ENCODE data around the gene ALG9. TPM values are rescaled to one million over a fixed set of nuclear protein-coding genes. Genes with fewer than 3 reads are reported as not detected.

ALG9 gene
- total RNA-seq, 2 donors from 2014 or later, result 24.0 to 40.5 TPM

DNA sequence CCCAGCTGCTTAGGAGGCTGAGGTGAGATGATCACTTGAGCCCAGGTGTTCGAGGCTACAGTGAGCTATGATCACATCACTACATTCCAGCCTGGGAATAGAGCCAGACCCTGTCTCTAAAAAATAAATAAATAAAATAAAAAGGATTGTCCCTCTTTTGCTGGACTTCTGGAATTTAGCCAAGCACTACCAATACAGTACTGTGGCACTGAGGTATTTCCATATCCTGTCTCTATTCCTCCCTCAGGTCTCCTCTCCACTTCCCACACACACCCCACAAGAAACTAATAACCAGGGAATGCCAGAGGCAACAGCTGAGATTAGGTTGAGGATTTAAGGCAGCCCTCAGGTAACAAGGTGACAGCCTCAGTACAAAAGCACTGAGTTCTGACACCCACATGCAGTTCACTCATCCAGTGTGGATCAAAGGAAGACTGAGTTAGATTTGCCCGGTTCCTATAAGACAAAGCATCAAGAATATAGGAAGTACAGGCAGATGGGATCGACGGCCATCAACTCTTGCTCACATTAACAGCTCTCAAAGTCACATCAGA, 100.7 kb downstream of the ALG9 start:
- no peak for DNase-seq (ENCODE audit: low spot score in 2 of 2)
- ATAC-seq, result no peak
- H3K27ac Mint-ChIP-seq, result no peak overlapping the region
- peaks cover 0 to 7% of the 10 kb centered on the region in 2 donors for H3K36me3 Mint-ChIP-seq
- no peaks in the 10 kb centered on the region for H3K9me3 Mint-ChIP-seq

DNA sequence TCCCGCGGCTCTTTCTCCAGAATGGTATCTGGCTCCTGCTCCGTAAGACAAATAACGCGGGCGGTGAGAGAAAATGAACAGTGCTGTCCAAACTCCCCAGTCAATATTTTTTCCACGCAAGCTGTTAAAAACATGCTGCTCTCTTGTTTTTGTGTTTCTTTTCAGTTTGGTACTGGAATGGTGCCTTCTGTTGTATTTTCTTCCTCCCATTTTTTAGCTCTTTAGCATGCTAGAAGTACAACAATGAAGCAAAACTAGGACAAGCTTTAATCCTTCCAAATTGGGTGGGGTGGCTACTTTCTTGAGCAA, 104.6 kb downstream of the ALG9 start:
- no peaks in the 10 kb centered on the region for H3K9me3 Mint-ChIP-seq
- peaks cover 24 to 28% of the 10 kb centered on the region in 2 donors for H3K36me3 Mint-ChIP-seq
- DNase-seq (ENCODE audit: low spot score in 2 of 2) (no peak), ATAC-seq (peak; percentile 2 to 13)
- peak overlapping the region; percentile 92 to 99 for H3K27ac Mint-ChIP-seq

DNA sequence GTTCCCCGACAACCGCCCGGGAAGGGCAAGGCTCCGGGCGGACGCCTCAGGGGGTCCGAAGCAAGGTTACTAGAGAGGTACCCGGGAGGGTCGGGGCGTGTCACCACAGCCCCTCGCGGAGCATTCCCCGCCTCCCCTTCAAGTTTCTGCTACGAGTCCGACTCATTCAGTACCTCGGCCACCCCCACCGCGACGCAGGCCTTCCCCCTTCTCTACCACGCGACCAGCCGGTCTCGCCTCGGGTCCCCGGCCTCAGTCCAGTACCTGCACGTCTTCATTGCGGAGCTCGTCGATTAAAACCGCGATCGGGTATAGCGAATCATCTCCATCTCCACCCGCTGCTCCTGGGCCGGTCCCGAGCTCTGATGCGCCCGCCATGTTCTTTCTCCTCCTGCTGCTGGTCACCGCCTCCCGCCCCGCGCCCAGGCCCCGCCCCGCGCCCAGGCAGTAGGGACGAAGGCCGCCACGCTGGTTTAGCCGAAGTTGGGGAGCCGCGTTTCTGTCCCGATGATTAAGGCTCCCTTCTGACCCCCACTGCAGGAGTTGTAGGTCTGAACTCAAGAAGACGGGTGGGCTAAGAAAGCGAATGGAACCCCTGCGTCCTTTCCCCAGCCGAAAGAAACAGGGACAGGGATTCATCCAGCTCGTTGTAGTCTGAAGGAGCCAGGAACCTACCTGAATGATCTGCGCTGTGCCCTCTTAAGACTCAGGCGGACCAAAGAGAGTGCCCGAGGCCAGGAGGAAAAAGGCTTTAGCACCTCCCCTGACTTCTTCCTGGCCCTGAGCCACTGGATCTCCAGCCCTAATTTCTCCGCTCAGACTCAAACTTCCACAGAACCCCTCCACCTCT, 105.2 kb downstream of the ALG9 start, which contains the start of gene PPP2R1B:
PPP2R1B (minus strand) TSS at position 406 of the 850 bp plus-strand sequence; CDS start at position 378, 28 bp downstream.
- peaks cover 24 to 28% of the 10 kb centered on the region in 2 donors for H3K36me3 Mint-ChIP-seq
- peak within 1 kb of the TSS; percentile 92 to 99 for H3K27ac Mint-ChIP-seq
- ATAC-seq (peak; percentile 96), DNase-seq (ENCODE audit: low spot score in 2 of 2) (peak; percentile 75 to 83)
- no peaks in the 10 kb centered on the region for H3K9me3 Mint-ChIP-seq

DNA sequence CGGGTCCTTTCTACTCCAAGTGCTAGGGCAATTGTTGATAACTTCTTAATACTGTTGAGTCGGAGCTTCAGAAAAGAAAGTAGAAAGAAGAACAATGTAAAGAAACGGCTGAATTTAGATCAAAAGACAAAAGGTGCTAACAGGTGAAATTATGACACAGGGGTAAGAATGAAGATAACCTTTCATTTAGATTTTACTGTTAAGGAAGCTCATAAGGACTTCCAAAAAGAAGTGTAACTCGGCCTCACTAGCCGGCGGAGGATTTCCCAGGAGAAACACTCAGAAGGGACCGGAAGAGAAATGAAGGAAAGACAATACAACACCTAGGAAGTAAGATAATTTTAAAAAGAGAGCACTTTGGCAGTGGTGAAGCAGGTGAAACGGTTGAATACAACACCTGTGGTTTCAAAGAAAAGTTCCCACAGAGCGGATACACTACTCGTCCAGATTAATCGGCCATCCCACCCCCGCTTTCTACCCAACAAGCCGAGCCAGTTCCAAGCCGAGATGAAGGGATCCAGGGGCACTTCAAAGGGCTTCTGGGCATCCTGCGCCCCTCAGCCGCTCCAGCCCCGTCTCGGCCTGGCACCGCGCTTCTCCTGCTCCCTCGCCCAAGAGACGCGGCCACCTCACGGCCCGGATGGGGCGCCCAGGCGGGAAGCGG, 105.9 kb downstream of the ALG9 start:
- H3K36me3 Mint-ChIP-seq, result peaks cover 24 to 28% of the 10 kb centered on the region in 2 donors
- H3K27ac Mint-ChIP-seq, result peak overlapping the region; percentile 92 to 99
- H3K9me3 Mint-ChIP-seq, result no peaks in the 10 kb centered on the region
- no peak for ATAC-seq
- peak in 1 of 2 donors; percentile 59 for DNase-seq (ENCODE audit: low spot score in 2 of 2)

DNA sequence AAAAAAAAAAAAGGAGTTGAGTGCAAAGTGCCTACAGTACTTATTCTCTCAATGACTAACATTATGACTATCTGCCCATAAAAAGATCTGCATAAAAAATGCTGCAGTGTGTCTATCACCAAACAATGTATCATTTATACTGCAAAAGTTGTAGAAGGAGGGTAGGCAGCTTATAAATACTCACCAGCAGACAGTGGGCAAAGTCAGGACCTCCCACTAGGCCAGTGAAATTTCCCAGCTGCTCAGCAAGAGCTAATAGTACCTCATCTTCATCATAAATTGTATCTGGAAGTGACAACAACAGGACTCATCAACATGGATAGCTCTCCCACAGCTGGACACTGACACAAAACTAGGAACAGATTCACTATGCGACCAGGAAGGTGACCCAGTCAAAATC, 106.8 kb downstream of the ALG9 start:
- ATAC-seq, result no peak
- peak overlapping the region in 1 of 2 donors; percentile 92 for H3K27ac Mint-ChIP-seq
- no peaks in the 10 kb centered on the region for H3K9me3 Mint-ChIP-seq
- DNase-seq (ENCODE audit: low spot score in 2 of 2), result no peak
- peaks cover 24 to 28% of the 10 kb centered on the region in 2 donors for H3K36me3 Mint-ChIP-seq

DNA sequence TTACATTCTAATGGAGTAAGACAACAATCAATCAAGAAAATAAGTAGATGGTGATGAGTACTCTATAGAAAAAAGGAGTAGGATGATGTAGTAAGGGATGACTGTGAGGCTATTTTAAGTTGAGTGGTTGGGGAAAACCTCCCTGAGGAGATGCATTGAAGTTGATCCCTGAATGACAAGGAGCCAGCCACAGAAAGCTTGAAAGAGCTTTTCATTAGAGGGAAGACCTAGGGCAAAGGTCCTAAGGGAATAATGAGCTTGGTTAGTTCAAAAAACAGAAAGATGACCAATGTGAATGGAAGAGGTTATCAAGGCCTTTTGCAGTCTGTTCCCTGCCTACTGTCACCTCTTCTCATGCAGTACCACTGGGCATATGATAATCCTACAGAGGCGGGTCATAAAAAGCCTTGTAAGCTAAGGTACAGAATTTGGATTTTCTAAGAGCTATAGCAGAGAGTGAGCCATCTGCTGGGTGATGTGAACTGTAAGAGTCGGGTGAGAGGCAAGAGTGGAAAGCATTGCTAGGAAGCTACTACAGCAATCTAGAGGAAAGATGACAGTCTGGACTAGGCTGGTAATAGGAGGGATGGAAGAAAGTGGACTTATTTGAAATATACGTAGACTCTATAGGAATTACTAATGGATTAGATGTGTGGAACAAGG, 108.3 kb downstream of the ALG9 start:
- Mint-ChIP-seq H3K36me3 (peaks cover 25 to 28% of the 10 kb centered on the region in 2 donors), H3K27ac (no peak overlapping the region), H3K9me3 (no peaks in the 10 kb centered on the region)
- DNase-seq (ENCODE audit: low spot score in 2 of 2) (no peak), ATAC-seq (peak in 1 of 2 donors; percentile 7)

DNA sequence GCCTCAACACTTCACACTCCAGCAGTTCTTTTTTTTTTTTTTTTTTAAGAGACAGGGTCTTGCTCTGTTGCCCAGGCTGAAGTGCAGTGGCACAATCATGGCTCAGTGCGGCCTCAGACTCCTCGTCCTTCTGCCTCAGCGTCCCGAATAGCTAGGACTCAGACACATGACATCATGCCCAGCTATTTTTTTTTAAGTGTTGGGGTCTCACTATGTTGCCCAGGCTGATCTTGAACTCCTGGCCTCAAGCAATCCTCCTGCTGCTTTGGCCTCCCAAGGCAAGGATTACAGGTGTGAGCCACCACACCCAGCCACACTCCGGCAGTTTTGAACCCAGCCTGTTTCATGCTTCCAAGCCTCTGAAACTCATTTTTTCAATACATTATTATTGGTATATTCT, 108.9 kb downstream of the ALG9 start:
- no peak for ATAC-seq
- DNase-seq (ENCODE audit: low spot score in 2 of 2), result no peak
- Mint-ChIP-seq H3K36me3 (peaks cover 31 to 34% of the 10 kb centered on the region in 2 donors), H3K9me3 (no peaks in the 10 kb centered on the region), H3K27ac (peak overlapping the region in 1 of 2 donors; percentile 27)

DNA sequence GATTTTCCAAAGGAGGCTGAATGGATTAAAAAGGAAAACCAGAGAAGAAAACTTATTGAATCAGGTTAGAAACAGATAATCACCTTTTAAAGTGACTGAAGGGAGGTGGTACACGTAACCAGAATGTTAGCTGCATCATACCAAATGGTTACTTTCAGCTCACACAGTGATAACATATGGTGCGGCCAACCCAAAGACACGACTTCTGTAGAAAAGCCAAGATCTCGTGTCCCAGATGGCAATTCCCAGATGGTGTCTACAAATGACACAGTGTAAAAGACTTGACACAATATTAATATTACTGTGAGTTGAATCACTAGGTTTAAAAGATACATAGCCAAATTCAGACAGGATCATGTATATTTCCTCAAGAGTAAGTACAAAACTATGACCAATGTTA, 110.3 kb downstream of the ALG9 start:
- Mint-ChIP-seq H3K36me3 (peaks cover 31 to 35% of the 10 kb centered on the region in 2 donors), H3K9me3 (no peaks in the 10 kb centered on the region), H3K27ac (no peak overlapping the region)
- ATAC-seq, result no peak
- no peak for DNase-seq (ENCODE audit: low spot score in 2 of 2)

DNA sequence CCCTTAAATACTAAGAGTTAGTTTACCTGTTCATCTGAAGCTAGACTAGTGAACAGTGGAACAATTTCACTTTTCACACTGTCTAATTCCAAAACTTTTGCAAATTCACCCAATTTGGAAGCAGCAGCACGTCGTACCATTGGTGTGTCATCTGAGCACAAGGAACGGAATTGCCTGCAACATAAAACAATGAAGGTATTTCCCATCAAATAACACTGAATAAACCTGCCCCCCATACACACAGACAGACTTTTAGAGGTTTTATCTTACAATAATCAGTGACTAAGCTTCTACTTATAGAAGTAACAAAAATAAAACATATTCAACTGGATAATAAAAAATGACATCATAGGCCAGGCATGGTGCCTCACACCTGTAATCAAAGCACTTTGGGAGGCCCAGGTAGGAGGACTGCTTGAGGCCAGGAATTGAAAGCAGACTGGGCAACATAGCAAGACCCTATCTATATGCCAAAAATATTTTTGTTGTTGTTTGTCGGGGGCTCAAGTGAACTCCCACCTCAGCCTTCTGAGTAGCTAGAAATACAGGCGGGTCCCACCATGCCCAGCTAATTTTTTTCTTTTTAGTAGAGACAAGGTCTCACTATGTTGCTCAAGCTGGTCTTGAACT, 111.5 kb downstream of the ALG9 start:
- no peaks in the 10 kb centered on the region for H3K9me3 Mint-ChIP-seq
- H3K27ac Mint-ChIP-seq, result no peak overlapping the region
- H3K36me3 Mint-ChIP-seq, result peaks cover 19 to 27% of the 10 kb centered on the region in 2 donors
- DNase-seq (ENCODE audit: low spot score in 2 of 2) (no peak), ATAC-seq (no peak)

DNA sequence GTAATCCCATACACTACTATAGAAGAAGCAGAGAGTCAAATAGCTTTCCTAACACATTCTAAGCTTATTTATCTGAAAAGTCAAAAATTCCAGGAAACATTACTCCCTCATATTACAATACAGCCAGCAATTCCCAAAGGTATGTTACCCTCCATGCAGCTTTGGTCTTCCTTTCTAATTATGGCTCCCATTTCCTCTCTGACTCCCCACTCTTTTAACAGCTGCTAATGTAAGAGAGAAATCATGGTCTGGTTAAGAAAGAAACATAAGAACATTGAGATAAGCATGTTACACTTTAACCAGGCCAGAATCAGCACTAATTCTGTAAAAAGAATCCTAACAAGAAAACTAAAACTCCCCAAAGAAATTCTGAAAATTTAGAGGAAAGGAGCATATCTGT, 112.0 kb downstream of the ALG9 start:
- Mint-ChIP-seq H3K9me3 (no peaks in the 10 kb centered on the region), H3K36me3 (peaks cover 19 to 22% of the 10 kb centered on the region in 2 donors), H3K27ac (no peak overlapping the region)
- ATAC-seq (no peak), DNase-seq (ENCODE audit: low spot score in 2 of 2) (no peak)

DNA sequence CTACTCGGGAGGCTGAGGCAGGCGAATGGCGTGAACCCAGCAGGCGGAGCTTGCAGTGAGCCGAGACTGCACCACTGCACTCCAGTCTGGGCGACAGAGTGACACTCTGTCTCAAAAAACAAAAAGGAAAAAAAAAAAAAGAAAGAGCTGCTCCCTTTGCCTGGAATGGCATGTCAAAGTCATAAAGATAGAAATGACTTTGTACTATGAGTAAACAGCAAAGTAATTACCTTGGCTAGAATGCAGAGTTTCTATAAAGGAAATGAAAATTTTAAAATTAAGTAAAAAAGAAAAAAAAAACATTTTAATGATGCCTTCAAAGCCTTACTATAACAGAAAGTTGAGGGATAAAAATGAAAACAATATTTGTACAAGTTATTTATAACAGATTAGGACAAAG, 115.3 kb downstream of the ALG9 start:
- no peak for ATAC-seq
- Mint-ChIP-seq H3K27ac (no peak overlapping the region), H3K9me3 (no peaks in the 10 kb centered on the region), H3K36me3 (peaks cover 11 to 16% of the 10 kb centered on the region in 2 donors)
- no peak for DNase-seq (ENCODE audit: low spot score in 2 of 2)

DNA sequence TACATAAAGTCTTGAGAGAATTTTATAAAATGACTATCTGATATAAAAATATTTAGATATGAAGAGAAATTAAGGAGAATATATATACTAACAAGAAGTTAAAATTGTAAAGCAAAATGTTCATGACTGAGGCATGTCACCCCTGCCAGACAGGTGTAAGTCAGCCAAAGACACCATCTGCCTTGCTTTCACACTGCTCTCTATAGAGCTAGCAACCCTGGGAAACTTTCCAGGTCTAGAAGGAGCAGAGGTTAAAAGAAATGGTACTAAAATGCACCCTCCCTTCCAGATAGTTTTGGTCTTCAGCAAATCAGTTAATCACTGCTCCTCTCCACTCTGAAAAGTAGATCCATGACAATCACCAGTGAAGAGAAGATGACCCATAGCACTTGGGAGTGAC, 121.7 kb downstream of the ALG9 start:
- no peak for ATAC-seq
- Mint-ChIP-seq H3K27ac (peak overlapping the region in 1 of 2 donors; percentile 29), H3K36me3 (peaks cover 21 to 28% of the 10 kb centered on the region in 2 donors), H3K9me3 (no peaks in the 10 kb centered on the region)
- no peak for DNase-seq (ENCODE audit: low spot score in 2 of 2)

DNA sequence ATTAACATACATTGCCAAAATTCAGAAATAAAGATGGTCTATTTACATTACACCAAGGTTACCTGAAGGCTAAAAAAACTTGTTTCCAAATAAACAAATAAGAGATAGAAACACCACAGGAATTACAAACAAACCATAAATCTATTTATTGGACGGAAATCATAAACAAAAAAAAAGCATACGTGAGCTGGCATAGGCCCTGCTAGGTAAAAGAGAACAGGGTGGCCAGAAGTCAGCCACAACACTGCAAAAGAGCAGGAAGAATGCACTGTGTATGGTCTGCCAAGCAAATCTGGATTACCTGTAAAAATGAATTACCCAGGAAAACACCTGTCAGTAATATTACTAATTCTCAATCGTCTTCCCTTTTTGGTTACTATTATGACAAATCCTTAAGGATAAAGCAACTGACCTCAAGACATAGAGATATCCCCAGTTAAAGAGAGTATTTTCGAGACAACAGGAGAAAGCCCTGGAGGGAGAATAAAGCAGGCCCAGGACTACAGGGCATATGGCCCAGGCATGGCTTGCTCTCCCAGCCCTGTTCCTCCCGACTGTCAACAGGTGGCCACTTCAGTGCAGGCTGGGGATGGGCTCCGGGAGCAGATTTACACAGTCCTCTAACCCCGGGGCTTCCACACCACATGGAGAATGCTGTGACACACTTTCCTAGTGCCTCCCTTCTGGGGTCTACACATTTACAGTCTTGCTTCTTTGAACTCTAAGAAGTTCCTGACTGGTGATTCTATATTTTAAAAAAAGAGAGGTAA, 123.2 kb downstream of the ALG9 start:
- ATAC-seq (no peak), DNase-seq (ENCODE audit: low spot score in 2 of 2) (no peak)
- Mint-ChIP-seq H3K27ac (no peak overlapping the region), H3K9me3 (no peaks in the 10 kb centered on the region), H3K36me3 (peaks cover 21 to 22% of the 10 kb centered on the region in 2 donors)

DNA sequence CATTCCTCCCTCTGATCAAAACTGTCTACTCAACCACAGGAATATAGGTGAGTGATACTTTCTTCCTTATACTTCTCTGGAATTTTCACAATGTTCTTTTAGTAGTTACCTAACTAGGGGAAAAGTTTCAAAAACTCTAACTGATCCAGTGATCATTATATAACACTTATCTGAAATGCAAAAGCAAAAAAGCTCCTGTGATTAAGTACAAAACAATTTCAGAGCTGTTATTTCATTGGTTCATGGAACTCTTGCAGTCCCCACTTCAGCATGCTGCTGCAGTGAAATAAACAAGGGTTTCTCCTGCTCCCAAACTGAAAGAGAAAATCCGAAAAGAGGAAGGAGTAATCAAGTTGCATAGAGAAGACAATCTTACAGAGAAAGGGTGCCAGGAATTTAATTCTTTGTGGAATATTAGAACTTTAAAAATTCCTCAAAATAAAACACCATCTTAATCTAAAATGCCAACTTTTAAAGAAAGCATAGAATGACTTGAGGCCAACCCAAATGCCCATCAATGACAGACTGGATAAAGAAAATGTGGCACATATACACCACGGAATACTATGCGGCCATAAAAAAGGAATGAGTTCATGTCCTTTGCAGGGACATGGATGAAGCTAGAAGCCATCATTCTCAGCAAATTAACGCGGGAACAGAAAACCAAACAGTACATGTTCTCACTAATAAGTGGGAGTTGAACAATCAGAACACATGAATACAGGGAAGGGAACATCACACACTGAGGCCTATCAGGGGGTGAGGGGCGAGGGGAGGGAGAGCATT, 125.5 kb downstream of the ALG9 start:
- H3K9me3 Mint-ChIP-seq, result no peaks in the 10 kb centered on the region
- no peak for DNase-seq (ENCODE audit: low spot score in 2 of 2)
- H3K36me3 Mint-ChIP-seq, result peaks cover 16 to 30% of the 10 kb centered on the region in 2 donors
- no peak overlapping the region for H3K27ac Mint-ChIP-seq
- ATAC-seq, result no peak

DNA sequence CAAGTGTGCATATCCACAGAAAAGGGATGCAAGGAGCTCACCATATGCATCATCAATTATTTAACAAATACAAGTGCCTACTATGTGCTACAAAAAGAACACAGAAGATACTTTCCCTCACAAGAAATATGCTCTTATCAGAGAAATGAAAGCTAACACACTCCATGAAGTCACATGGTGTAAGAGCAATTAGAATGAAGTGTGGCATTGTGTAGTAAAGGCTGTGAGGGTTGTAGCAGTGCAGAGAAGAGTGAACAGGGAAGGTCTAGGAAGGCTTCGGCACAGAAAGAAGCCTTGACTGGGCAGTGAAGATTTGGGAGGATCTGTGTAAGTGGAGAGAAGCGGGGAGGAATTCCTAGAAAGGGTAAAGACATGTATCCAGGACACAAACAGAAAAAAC, 127.7 kb downstream of the ALG9 start:
- Mint-ChIP-seq H3K9me3 (no peaks in the 10 kb centered on the region), H3K36me3 (peaks cover 21 to 31% of the 10 kb centered on the region in 2 donors), H3K27ac (no peak overlapping the region)
- no peak for ATAC-seq
- DNase-seq (ENCODE audit: low spot score in 2 of 2), result no peak

Data from activated naive CD4-positive, alpha-beta T cell treated with anti-CD3 and anti-CD28 coated beads, Interleukin-2, amount 50 U/mL, for 72 hours (primary cell).